NOMO-1 (cell line): ENCODE measurements around the gene CUX1.
"Not testable (repeated sequence)": the region's sequence is repeated elsewhere in the genome, so short reads cannot be mapped to it uniquely, and the experiment has no call there.

ENCODE experiments used
- DNase-seq, 2 experiments: peaks; one replicate each; lab custom pipeline; 2025; ENCODE audit not compliant: unreplicated experiment in 2 of 2; lab: John Stamatoyannopoulos, UW

Gene CUX1

GRCh38 chr7:102288285-102288930 is 471.0 kb downstream of the CUX1 start:
- peak; percentile 65 to 77 for DNase-seq

- DNase-seq, result no peak
Observed at GRCh38 chr7:102289057-102289456, 471.6 kb downstream of the CUX1 start.

GRCh38 chr7:102291056-102291915 is 473.9 kb downstream of the CUX1 start:
- DNase-seq, result no peak

GRCh38 chr7:102291916-102292267 is 474.5 kb downstream of the CUX1 start:
- DNase-seq, result no peak

GRCh38 chr7:102292813-102293798 is 475.7 kb downstream of the CUX1 start:
- DNase-seq, result no peak

GRCh38 chr7:102294589-102294988 is 477.2 kb downstream of the CUX1 start:
- no peak for DNase-seq

- DNase-seq, result no peak
Observed at GRCh38 chr7:102295346-102296178, 478.1 kb downstream of the CUX1 start.

GRCh38 chr7:102296179-102296438 is 478.7 kb downstream of the CUX1 start:
- DNase-seq, result no peak

- DNase-seq, result no peak
Observed at GRCh38 chr7:102296514-102296913, 479.1 kb downstream of the CUX1 start.

GRCh38 chr7:102297487-102298218 is 480.2 kb downstream of the CUX1 start:
- DNase-seq, result no peak

- no peak for DNase-seq
Observed at GRCh38 chr7:102300643-102301221, 483.3 kb downstream of the CUX1 start.

GRCh38 chr7:102301367-102301766 is 483.9 kb downstream of the CUX1 start:
- DNase-seq, result not testable (repeated sequence)

- no peak for DNase-seq
Observed at GRCh38 chr7:102302025-102302424, 484.6 kb downstream of the CUX1 start.

- DNase-seq, result no peak
Observed at GRCh38 chr7:102303669-102304422, 486.4 kb downstream of the CUX1 start.

- no peak for DNase-seq
Observed at GRCh38 chr7:102304668-102305067, 487.2 kb downstream of the CUX1 start.

GRCh38 chr7:102305414-102306268 is 488.2 kb downstream of the CUX1 start:
- no peak for DNase-seq

- peak; percentile 98 to 99 for DNase-seq
Observed at GRCh38 chr7:102306916-102307677, 489.7 kb downstream of the CUX1 start.
